Upper lobe of left lung (tissue), 6 donors: ENCODE measurements around the gene UBE2C. TPM values are rescaled to one million over a fixed set of nuclear protein-coding genes. Genes with fewer than 3 reads are reported as not detected.

Experiments
- ATAC-seq, 2 donors: fragments of 200-7000 bp; cut with Tn5 transposase; one replicate each; pipeline ENCODE4 v1.9.1; 2022; ENCODE audit warnings: mild to moderate bottlenecking in 2 of 2, moderate library complexity in 2 of 2; ENCODE audit not compliant: low FRiP score in 2 of 2
- DNase-seq, 2 donors: peaks; one replicate each; pipeline ENCODE4 v3.0.0-alpha.2; 2019 to 2020
- H3K27ac ChIP-seq, 4 donors: fragments of 200-600 bp; sonication (generic); one replicate each; pipeline ENCODE4 v1.5.1; 2016 to 2019
- H3K27me3 ChIP-seq, 4 donors: fragments of 200-600 bp; sonication (generic); one replicate each; pipeline ENCODE4 v1.5.1; 2017 to 2019
- H3K36me3 ChIP-seq, 4 donors: fragments of 200-600 bp; sonication (generic); one replicate each; pipeline ENCODE4 v1.5.1; 2016 to 2019
- H3K4me1 ChIP-seq, 4 donors: fragments of 200-600 bp; sonication (generic); one replicate each; pipeline ENCODE4 v1.5.1; 2018 to 2019
- H3K4me3 ChIP-seq, 4 donors: fragments of 200-600 bp; sonication (generic); one replicate each; pipeline ENCODE4 v1.5.1; 2017 to 2019; ENCODE audit warnings: mild to moderate bottlenecking in 2 of 4, moderate library complexity in 1 of 4
- H3K9me3 ChIP-seq, 4 donors: fragments of 200-600 bp; sonication (generic); one replicate each; pipeline ENCODE4 v1.5.1; 2018 to 2019
- CTCF ChIP-seq, 6 experiments: fragments of 450-650 bp in 4 of 6; fragments of 200-600 bp in 2 of 6; sonication (generic) in 2 of 6; IDR thresholded peaks; one replicate each; pipeline ENCODE4 v1.5.1; 2016 to 2019; ENCODE audit warnings: antibody characterized with exemption in 6 of 6
- EP300 ChIP-seq, 4 donors: sonication (generic); formaldehyde crosslinking; IDR thresholded peaks; one replicate each; pipeline ENCODE4 v1.5.1; 2017; ENCODE audit warnings: antibody characterized with exemption in 4 of 4, control low read depth in 2 of 4
- POLR2A ChIP-seq, 4 donors: fragments of 450-650 bp; IDR thresholded peaks; one replicate each; pipeline ENCODE4 v1.5.1; 2016 to 2017; ENCODE audit warnings: antibody characterized with exemption in 4 of 4, mild to moderate bottlenecking in 2 of 4
- POLR2AphosphoS5 ChIP-seq, 2 donors: sonication (generic); formaldehyde crosslinking; IDR thresholded peaks; one replicate each; pipeline ENCODE4 v1.5.1; 2017; ENCODE audit warnings: antibody characterized with exemption in 2 of 2
- WGBS, 2 donors: methylation state at CpG; one replicate each; pipeline ENCODE4 v1.1.5; 2017 to 2018; 5-methylcytosine and 5-hydroxymethylcytosine counted together
- total RNA-seq, 6 donors: library from RNA; depleted of rRNA in 4 of 6; stranded (reverse); fragments of >200 nt in 4 of 6; gene quantifications; one replicate each; pipeline versions ENCODE4 v1.1.0 to v1.2.1, GENCODE V29; 2016 to 2021
- donor health status: DM: no; HTN: no; CAD: no; lungs with moderate emphysema.
- donor health status: DM: no; HTN: yes; CAD: no; lungs with severe emphysema.

Gene UBE2C
- total RNA-seq, 6 donors from 2014 or later, result 1.1 to 12.5 (median 3.5) TPM; not detected in 2

- 70 to 77% methylated on average over 3 of the region's 3 CpGs for WGBS, 2 donors
- Histone ChIP-seq H3K4me3 (no peak overlapping the region), H3K27me3 (peaks cover 0 to 14% (median 4%) of the 10 kb centered on the region in 4 donors), H3K9me3 (no peaks in the 10 kb centered on the region), H3K4me1 (peaks cover under 1 to 15% (median 14%) of the 10 kb centered on the region in 4 donors), H3K36me3 (no peaks in the 10 kb centered on the region), H3K27ac (peak overlapping the region in 3 of 4 donors; percentile 3 to 53 (median 19))
- TF ChIP-seq POLR2A (IDR thresholded peaks at IDR 0.05) (no peak), EP300 (IDR thresholded peaks at IDR 0.05) (no peak), POLR2AphosphoS5 (IDR thresholded peaks at IDR 0.05) (no peak), CTCF (IDR thresholded peaks at IDR 0.05) (no peak)
- DNase-seq (no peak), ATAC-seq (no peak)
Observed at GRCh38 chr20:45818239-45818638, 5.8 kb downstream of the UBE2C start.

GRCh38 chr20:45819466-45819865 is 7.0 kb downstream of the UBE2C start:
- Histone ChIP-seq H3K9me3 (no peaks in the 10 kb centered on the region), H3K27me3 (peaks cover 0 to 23% (median 10%) of the 10 kb centered on the region in 4 donors), H3K36me3 (no peaks in the 10 kb centered on the region), H3K4me1 (peaks cover 7 to 25% (median 22%) of the 10 kb centered on the region in 4 donors), H3K27ac (no peak overlapping the region), H3K4me3 (no peak overlapping the region)
- 96 to 100% methylated on average over 4 of the region's 4 CpGs for WGBS, 2 donors
- ATAC-seq, result no peak
- DNase-seq, result no peak
- TF ChIP-seq POLR2AphosphoS5 (IDR thresholded peaks at IDR 0.05), result no peak
- TF ChIP-seq EP300 (IDR thresholded peaks at IDR 0.05), result no peak
- TF ChIP-seq CTCF (IDR thresholded peaks at IDR 0.05), result no peak
- no peak for TF ChIP-seq POLR2A (IDR thresholded peaks at IDR 0.05)

GRCh38 chr20:45821947-45822346 is 9.5 kb downstream of the UBE2C start:
- H3K4me3 ChIP-seq, result no peak overlapping the region
- TF ChIP-seq POLR2A (IDR thresholded peaks at IDR 0.05), result no peak
- TF ChIP-seq CTCF (IDR thresholded peaks at IDR 0.05), result no peak
- TF ChIP-seq POLR2AphosphoS5 (IDR thresholded peaks at IDR 0.05), result no peak
- TF ChIP-seq EP300 (IDR thresholded peaks at IDR 0.05), result no peak
- no peak for ATAC-seq
- 72 to 78% methylated on average over 2 of the region's 2 CpGs for WGBS, 2 donors
- H3K4me1 ChIP-seq, result peaks cover 12 to 33% (median 25%) of the 10 kb centered on the region in 4 donors
- DNase-seq, result no peak
- no peaks in the 10 kb centered on the region for H3K9me3 ChIP-seq
- H3K27ac ChIP-seq, result no peak overlapping the region
- H3K27me3 ChIP-seq, result peaks cover 0 to 23% (median 10%) of the 10 kb centered on the region in 4 donors
- no peaks in the 10 kb centered on the region for H3K36me3 ChIP-seq

GRCh38 chr20:45822857-45823256 is 10.4 kb downstream of the UBE2C start:
- peak in 1 of 2 donors; percentile 40 for ATAC-seq
- no peak overlapping the region for H3K27ac ChIP-seq
- H3K4me3 ChIP-seq, result no peak overlapping the region
- peaks cover 0 to 23% (median 10%) of the 10 kb centered on the region in 4 donors for H3K27me3 ChIP-seq
- WGBS, 2 donors, result 11% methylated on average over 11 of the region's 24 CpGs; no CpG with 5 or more reads in 1 of the 2 donors
- H3K36me3 ChIP-seq, result no peaks in the 10 kb centered on the region
- peaks cover 12 to 27% (median 23%) of the 10 kb centered on the region in 4 donors for H3K4me1 ChIP-seq
- TF ChIP-seq CTCF (IDR thresholded peaks at IDR 0.05) (no peak), POLR2AphosphoS5 (IDR thresholded peaks at IDR 0.05) (no peak), POLR2A (IDR thresholded peaks at IDR 0.05) (no peak), EP300 (IDR thresholded peaks at IDR 0.05) (no peak)
- no peaks in the 10 kb centered on the region for H3K9me3 ChIP-seq
- peak; percentile 41 to 86 for DNase-seq
